SK-N-SH (cell line): ENCODE data around the gene STK4. TPM values are rescaled to one million over a fixed set of nuclear protein-coding genes. Genes with fewer than 3 reads are reported as not detected.

ENCODE experiments used
- CTCF ChIA-PET: fragments of 300-600, 350-600 bp; formaldehyde crosslinking; extraction: SDS; loops from one replicate; lab custom pipeline; 2021; lab: Yijun Ruan, JAX
- POLR2A ChIA-PET: fragments of 350-600 bp; sonication (Branson Sonifier 250); formaldehyde crosslinking; extraction: SDS; loops from one replicate; lab custom pipeline; 2020; ENCODE audit warnings: antibody characterized with exemption, inconsistent platforms; lab: Yijun Ruan, JAX
- DNase-seq: peaks from one replicate; pipeline ENCODE4 v3.0.0; 2012
- H2AFZ ChIP-seq: fragments of 200-600 bp; sonication (generic); 2 replicates; pipeline ENCODE4 v1.8.1; 2016; ENCODE audit warnings: antibody characterized with exemption, mild to moderate bottlenecking, low read depth
- H3F3A ChIP-seq: fragments of 200-600 bp; sonication (generic); replicated peaks from 2 replicates; pipeline ENCODE3; 2016; ENCODE audit warnings: antibody characterized with exemption, mild to moderate bottlenecking; ENCODE audit not compliant: insufficient read depth
- H3K27ac ChIP-seq, 2 experiments: fragments of 200-500 bp in 1 of 2; fragments of 200-600 bp in 1 of 2; sonication (Bioruptor generic) in 1 of 2; sonication (generic), shearing (Covaris generic) in 1 of 2; 2 replicates each; pipeline versions ENCODE4 v1.5.1 to v1.6.1; 2014 to 2016; ENCODE audit warnings: low read depth in 2 of 2, inconsistent platforms in 1 of 2, low read length in 1 of 2, mild to moderate bottlenecking in 1 of 2, mixed read lengths in 1 of 2
- H3K27me3 ChIP-seq: fragments of 200-600 bp; sonication (generic), shearing (Covaris generic); 2 replicates; pipeline ENCODE4 v1.6.1; 2016; ENCODE audit warnings: mixed run types; ENCODE audit not compliant: insufficient read depth
- H3K36me3 ChIP-seq, 2 experiments: fragments of 200-500 bp in 1 of 2; fragments of 200-600 bp in 1 of 2; sonication (Bioruptor generic) in 1 of 2; sonication (generic) in 1 of 2; replicated peaks in 1 of 2; 2 replicates each; pipeline versions ENCODE3 to v1.5.1; 2014 to 2016; ENCODE audit warnings: low read length in 1 of 2, mild to moderate bottlenecking in 1 of 2; ENCODE audit not compliant: insufficient read depth in 2 of 2, control insufficient read depth in 1 of 2
- H3K4me1 ChIP-seq, 2 experiments: fragments of 200-500 bp in 1 of 2; fragments of 200-600 bp in 1 of 2; sonication (Bioruptor generic) in 1 of 2; sonication (generic), shearing (Covaris generic) in 1 of 2; 2 replicates each; pipeline versions ENCODE4 v1.5.1 to v1.6.1; 2014 to 2016; ENCODE audit warnings: low read depth in 1 of 2, low read length in 1 of 2, mixed run types in 1 of 2; ENCODE audit not compliant: insufficient read depth in 2 of 2, control insufficient read depth in 1 of 2
- H3K4me2 ChIP-seq: fragments of 200-600 bp; sonication (generic), shearing (Covaris generic); 2 replicates; pipeline ENCODE4 v1.6.1; 2017; ENCODE audit warnings: mixed run types
- H3K4me3 ChIP-seq, 2 experiments: fragments of 200-500 bp in 1 of 2; fragments of 200-600 bp in 1 of 2; sonication (Bioruptor generic) in 1 of 2; sonication (generic), shearing (Covaris generic) in 1 of 2; 2 replicates each; pipeline versions ENCODE4 v1.5.1 to v1.8.1; 2014 to 2016; ENCODE audit warnings: low read depth in 2 of 2, inconsistent platforms in 1 of 2, low read length in 1 of 2, mild to moderate bottlenecking in 1 of 2, mixed read lengths in 1 of 2, moderate library complexity in 1 of 2
- H3K79me2 ChIP-seq: fragments of 200-600 bp; sonication (generic); 2 replicates; pipeline ENCODE4 v1.8.1; 2017; ENCODE audit warnings: mild to moderate bottlenecking; ENCODE audit not compliant: insufficient read depth
- H3K9ac ChIP-seq: fragments of 200-600 bp; sonication (generic); 2 replicates; pipeline ENCODE4 v1.6.1; 2017; ENCODE audit warnings: mixed run types
- H3K9me2 ChIP-seq: fragments of 200-600 bp; sonication (generic); 2 replicates; pipeline ENCODE4 v1.6.1; 2017; ENCODE audit warnings: mixed run types
- H3K9me3 ChIP-seq: fragments of 200-600 bp; sonication (generic); 2 replicates; pipeline ENCODE4 v1.6.1; 2017; ENCODE audit warnings: mixed run types, mild to moderate bottlenecking, moderate library complexity
- H4K20me1 ChIP-seq: fragments of 200-600 bp; sonication (generic); 2 replicates; pipeline ENCODE4 v1.6.1; 2017; ENCODE audit warnings: mild to moderate bottlenecking, mixed run types; ENCODE audit not compliant: insufficient read depth
- ELF1 ChIP-seq: IDR thresholded peaks from 2 replicates; pipeline ENCODE4 v1.4.0; 2012
- FOSL2 ChIP-seq: IDR thresholded peaks from 2 replicates; pipeline ENCODE4 v1.4.0; 2012; ENCODE audit warnings: low read depth, mild to moderate bottlenecking, moderate library complexity, borderline replicate concordance
- FOXJ3 ChIP-seq: sonication (generic); formaldehyde crosslinking; IDR thresholded peaks from 2 replicates; pipeline ENCODE4 v1.5.1; 2020; ENCODE audit warnings: mild to moderate bottlenecking, missing genetic modification reagents
- GABPA ChIP-seq: IDR thresholded peaks from 2 replicates; pipeline ENCODE4 v1.4.0; 2012; ENCODE audit warnings: low read depth, mild to moderate bottlenecking
- GATA2 ChIP-seq: sonication (generic); formaldehyde crosslinking; IDR thresholded peaks from 2 replicates; pipeline ENCODE4 v1.5.0; 2020; ENCODE audit warnings: mild to moderate bottlenecking, missing genetic modification reagents
- IRF3 ChIP-seq: fragments of 150-350 bp; IDR thresholded peaks from 2 replicates; pipeline ENCODE4 v1.6.1; 2016; ENCODE audit warnings: mild to moderate bottlenecking, low read depth, low read length
- JUND ChIP-seq: IDR thresholded peaks from 2 replicates; pipeline ENCODE4 v1.4.0; 2012
- MEF2A ChIP-seq: IDR thresholded peaks from 2 replicates; pipeline ENCODE4 v1.4.0; 2012; ENCODE audit warnings: low read depth, borderline replicate concordance
- NFIC ChIP-seq: IDR thresholded peaks from 2 replicates; pipeline ENCODE4 v1.4.0; 2012; ENCODE audit warnings: borderline replicate concordance
- NRF1 ChIP-seq: IDR thresholded peaks from 2 replicates; pipeline ENCODE4 v1.6.1; 2012; ENCODE audit warnings: low read depth, mild to moderate bottlenecking, low read length
- POLR2AphosphoS5 ChIP-seq: IDR thresholded peaks from 2 replicates; pipeline ENCODE4 v1.6.1; 2012; ENCODE audit warnings: low read depth, low read length
- RAD21 ChIP-seq: IDR thresholded peaks from 2 replicates; pipeline ENCODE4 v1.6.1; 2012; ENCODE audit warnings: mild to moderate bottlenecking, low read length
- RCOR1 ChIP-seq: fragments of 150-350 bp; IDR thresholded peaks from 2 replicates; pipeline ENCODE4 v1.6.1; 2017; ENCODE audit warnings: antibody characterized with exemption, low read length
- REST ChIP-seq: IDR thresholded peaks from 2 replicates; pipeline ENCODE4 v1.6.1; 2012; ENCODE audit warnings: mild to moderate bottlenecking, low read depth, low read length, moderate library complexity
- RXRA ChIP-seq: IDR thresholded peaks from 2 replicates; pipeline ENCODE4 v1.4.0; 2012; ENCODE audit warnings: low read depth, mild to moderate bottlenecking, borderline replicate concordance
- TEAD4 ChIP-seq: IDR thresholded peaks from 2 replicates; pipeline ENCODE4 v1.4.0; 2012; ENCODE audit warnings: mild to moderate bottlenecking, borderline replicate concordance; ENCODE audit not compliant: insufficient read depth
- ZBTB33 ChIP-seq: IDR thresholded peaks from 2 replicates; pipeline ENCODE4 v1.4.0; 2012; ENCODE audit warnings: low read depth, borderline replicate concordance
- WGBS: methylation state at CpG from one replicate; pipeline ENCODE4 v1.1.6; 2017; ENCODE audit warnings: low lambda C conversion rate; 5-methylcytosine and 5-hydroxymethylcytosine counted together
- polyA plus RNA-seq, 3 experiments: library from polyadenylated mRNA; depleted of rRNA; stranded (reverse); fragments of >200 nt; gene quantifications; 2 replicates each; pipeline ENCODE4 v1.2.3, GENCODE V29; 2012
- TF ChIP-seq, protein P1 (sequence below): fragments of 150-350 bp; IDR thresholded peaks from 2 replicates; pipeline ENCODE4 v1.6.1; 2017; ENCODE audit warnings: antibody characterized with exemption, low read length, low read depth, borderline replicate concordance
- TF ChIP-seq, protein P2 (sequence below): IDR thresholded peaks from 2 replicates; pipeline ENCODE4; 2012

The STK4 gene
- polyA plus RNA-seq, 1 of the 3 experiments (the other 2 are of a cell fraction), result 11.4 TPM

- CTCF ChIA-PET, result interaction anchor here (1.1 to 2.0 kb wide), 4 partner anchors 22 to 55 kb away, joined by 3 to 10 read pairs (median 6); no protein-coding TSS in a partner anchor
These were observed 100.1 kb downstream of the STK4 start for GRCh38 chr20:45066372-45066771.

GRCh38 chr20:45067087-45067486 is 100.8 kb downstream of the STK4 start:
- POLR2A ChIA-PET, result no interaction called here
- H3K27ac ChIP-seq, result no peak overlapping the region; a peak in 1 of 4 replicates
- WGBS, result 96% methylated on average over 4 of the region's 4 CpGs
- no peak for TF ChIP-seq FOXJ3 (CRISPR knock-in tag)
- no peak for TF ChIP-seq POLR2AphosphoS5
- TF ChIP-seq MEF2A, result no peak
- TF ChIP-seq RCOR1, result no peak
- TF ChIP-seq REST, result no peak
- TF ChIP-seq JUND, result no peak
- TF ChIP-seq NFIC, result no peak
- TF ChIP-seq GATA2 (CRISPR knock-in tag), result no peak
- no peak for TF ChIP-seq NRF1
- TF ChIP-seq RXRA, result no peak
- TF ChIP-seq, protein P1, sequence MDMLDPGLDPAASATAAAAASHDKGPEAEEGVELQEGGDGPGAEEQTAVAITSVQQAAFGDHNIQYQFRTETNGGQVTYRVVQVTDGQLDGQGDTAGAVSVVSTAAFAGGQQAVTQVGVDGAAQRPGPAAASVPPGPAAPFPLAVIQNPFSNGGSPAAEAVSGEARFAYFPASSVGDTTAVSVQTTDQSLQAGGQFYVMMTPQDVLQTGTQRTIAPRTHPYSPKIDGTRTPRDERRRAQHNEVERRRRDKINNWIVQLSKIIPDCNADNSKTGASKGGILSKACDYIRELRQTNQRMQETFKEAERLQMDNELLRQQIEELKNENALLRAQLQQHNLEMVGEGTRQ, result no peak
- TF ChIP-seq, protein P2, sequence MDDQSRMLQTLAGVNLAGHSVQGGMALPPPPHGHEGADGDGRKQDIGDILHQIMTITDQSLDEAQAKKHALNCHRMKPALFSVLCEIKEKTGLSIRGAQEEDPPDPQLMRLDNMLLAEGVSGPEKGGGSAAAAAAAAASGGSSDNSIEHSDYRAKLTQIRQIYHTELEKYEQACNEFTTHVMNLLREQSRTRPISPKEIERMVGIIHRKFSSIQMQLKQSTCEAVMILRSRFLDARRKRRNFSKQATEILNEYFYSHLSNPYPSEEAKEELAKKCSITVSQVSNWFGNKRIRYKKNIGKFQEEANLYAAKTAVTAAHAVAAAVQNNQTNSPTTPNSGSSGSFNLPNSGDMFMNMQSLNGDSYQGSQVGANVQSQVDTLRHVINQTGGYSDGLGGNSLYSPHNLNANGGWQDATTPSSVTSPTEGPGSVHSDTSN, result no peak
- TF ChIP-seq FOSL2, result no peak
- TF ChIP-seq TEAD4, result no peak
- TF ChIP-seq ZBTB33, result no peak
- no peak for TF ChIP-seq GABPA

More at GRCh38 chr20:45066372-45066771, 100.1 kb downstream of the STK4 start:
- DNase-seq, result no peak
- Histone ChIP-seq H3K4me3 (no peak overlapping the region), H3K79me2 (peaks cover 22% of the 10 kb centered on the region; the same call in 1 of the 2 replicates), H3K4me2 (no peak overlapping the region), H3K9me3 (no peaks in the 10 kb centered on the region), H2AFZ (no peak overlapping the region), H3K27me3 (no peaks in the 10 kb centered on the region), H4K20me1 (no peaks in the 10 kb centered on the region), H3F3A (peaks cover 4% of the 10 kb centered on the region), H3K27ac (no peak overlapping the region), H3K4me1 (no peaks in the 10 kb centered on the region; a peak in 2 of 4 replicates), H3K9me2 (no peaks in the 10 kb centered on the region), H3K9ac (no peak overlapping the region), H3K36me3 (peaks cover 0 to 8% of the 10 kb centered on the region in 2 experiments)
- POLR2A ChIA-PET, result no interaction called here
- WGBS, result 97% methylated on average over 7 of the region's 7 CpGs
- TF ChIP-seq IRF3 (no peak), ELF1 (no peak), MEF2A (no peak), RAD21 (no peak)

More at GRCh38 chr20:45067087-45067486, 100.8 kb downstream of the STK4 start:
- H3K9me2 ChIP-seq, result no peaks in the 10 kb centered on the region
- H3F3A ChIP-seq, result no peaks in the 10 kb centered on the region
- no peak overlapping the region for H3K4me2 ChIP-seq
- peaks cover 0 to 8% of the 10 kb centered on the region in 2 experiments for H3K36me3 ChIP-seq
- no peaks in the 10 kb centered on the region for H3K27me3 ChIP-seq
- no peaks in the 10 kb centered on the region for H4K20me1 ChIP-seq
- no peaks in the 10 kb centered on the region; a peak in 2 of 4 replicates for H3K4me1 ChIP-seq
- H3K9ac ChIP-seq, result no peak overlapping the region
- H3K9me3 ChIP-seq, result no peaks in the 10 kb centered on the region
- peaks cover 22% of the 10 kb centered on the region; the same call in 1 of the 2 replicates for H3K79me2 ChIP-seq
- CTCF ChIA-PET, result interaction anchor here (0.9 to 1.9 kb wide), 3 partner anchors 19 to 45 kb away, joined by 3 to 6 read pairs (median 5); no protein-coding TSS in a partner anchor
- DNase-seq, result no peak
- no peak overlapping the region for H3K4me3 ChIP-seq
- H2AFZ ChIP-seq, result no peak overlapping the region
